ENCODE data around the gene ZDHHC22.

The ZDHHC22 gene

DNA sequence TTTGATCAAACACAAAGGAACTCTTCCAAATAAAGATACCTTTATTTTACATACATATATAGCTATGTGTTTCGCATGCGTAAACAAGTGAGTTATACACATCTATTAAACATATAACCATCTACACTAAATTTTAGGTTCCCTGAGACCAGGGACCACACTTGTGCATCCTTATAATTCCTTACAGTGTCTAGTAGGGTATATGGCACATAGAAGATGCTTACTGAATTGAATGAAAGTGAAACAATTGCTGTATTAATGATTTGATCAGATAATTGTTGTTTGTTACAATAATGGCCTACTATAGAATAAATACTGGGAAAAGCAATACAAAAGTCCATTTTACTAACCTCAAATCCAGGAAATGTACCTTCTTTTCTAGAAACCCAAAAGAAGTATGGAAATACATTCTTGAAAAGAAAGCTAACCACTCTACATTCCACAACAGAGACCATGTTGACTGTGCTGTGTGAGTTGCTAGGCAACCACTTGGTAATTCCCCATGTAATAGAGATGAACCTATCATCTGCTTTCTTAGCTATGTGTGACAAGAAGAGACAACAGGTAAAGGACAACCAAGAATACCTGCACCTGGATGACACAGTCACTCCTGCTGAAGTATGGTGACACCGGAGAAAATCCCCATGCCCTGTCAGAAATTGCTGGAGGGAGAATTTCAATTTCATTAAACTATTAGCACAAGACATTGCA lies 55.4 kb downstream of the ZDHHC22 start:
- no peaks in the 10 kb centered on the region for H3K4me1 ChIP-seq (ENCODE audit: insufficient read depth, low read length)
- H3K4me3 ChIP-seq (ENCODE audit: low read depth in 1 of 2, low read length in 2 of 2) = no peak overlapping the region
- no peak overlapping the region for H3K27ac ChIP-seq (ENCODE audit: low read depth, low read length)
- H3K36me3 ChIP-seq (ENCODE audit: insufficient read depth, low read length) = no peaks in the 10 kb centered on the region
- no peaks in the 10 kb centered on the region for H3K27me3 ChIP-seq (ENCODE audit: control insufficient read depth in 1 of 2, insufficient read depth in 2 of 2, low read length in 2 of 2)
- H3K9ac ChIP-seq (ENCODE audit: low read length) = no peak overlapping the region
- H3K9me3 ChIP-seq (ENCODE audit: low read length) = peaks cover 5% of the 10 kb centered on the region

GRCh38 chr14:77085538-77085937 lies 56.1 kb downstream of the ZDHHC22 start:
- no peak overlapping the region for H3K4me3 ChIP-seq (ENCODE audit: low read depth in 1 of 2, low read length in 2 of 2)
- no peaks in the 10 kb centered on the region for H3K27me3 ChIP-seq (ENCODE audit: control insufficient read depth in 1 of 2, insufficient read depth in 2 of 2, low read length in 2 of 2)
- no peak overlapping the region for H3K9ac ChIP-seq (ENCODE audit: low read length)
- H3K36me3 ChIP-seq (ENCODE audit: insufficient read depth, low read length) = no peaks in the 10 kb centered on the region
- no peaks in the 10 kb centered on the region for H3K9me3 ChIP-seq (ENCODE audit: low read length)
- no peaks in the 10 kb centered on the region for H3K4me1 ChIP-seq (ENCODE audit: insufficient read depth, low read length)
- no peak overlapping the region for H3K27ac ChIP-seq (ENCODE audit: low read depth, low read length)

GRCh38 chr14:77084985-77085384 lies 56.6 kb downstream of the ZDHHC22 start:
- no peaks in the 10 kb centered on the region for H3K4me1 ChIP-seq (ENCODE audit: insufficient read depth, low read length)
- no peaks in the 10 kb centered on the region for H3K9me3 ChIP-seq (ENCODE audit: low read length)
- no peak overlapping the region for H3K27ac ChIP-seq (ENCODE audit: low read depth, low read length)
- no peak overlapping the region for H3K4me3 ChIP-seq (ENCODE audit: low read depth in 1 of 2, low read length in 2 of 2)
- no peak overlapping the region for H3K9ac ChIP-seq (ENCODE audit: low read length)
- no peaks in the 10 kb centered on the region for H3K27me3 ChIP-seq (ENCODE audit: control insufficient read depth in 1 of 2, insufficient read depth in 2 of 2, low read length in 2 of 2)
- no peaks in the 10 kb centered on the region for H3K36me3 ChIP-seq (ENCODE audit: insufficient read depth, low read length)

GRCh38 chr14:77083082-77083481 lies 58.5 kb downstream of the ZDHHC22 start:
- Histone ChIP-seq H3K36me3 (ENCODE audit: insufficient read depth, low read length) (no peaks in the 10 kb centered on the region), H3K4me1 (ENCODE audit: insufficient read depth, low read length) (no peaks in the 10 kb centered on the region), H3K27me3 (ENCODE audit: control insufficient read depth in 1 of 2, insufficient read depth in 2 of 2, low read length in 2 of 2) (no peaks in the 10 kb centered on the region), H3K9ac (ENCODE audit: low read length) (no peak overlapping the region), H3K9me3 (ENCODE audit: low read length) (no peaks in the 10 kb centered on the region), H3K4me3 (ENCODE audit: low read depth in 1 of 2, low read length in 2 of 2) (no peak overlapping the region), H3K27ac (ENCODE audit: low read depth, low read length) (no peak overlapping the region)

- no peak overlapping the region for H3K4me3 ChIP-seq (ENCODE audit: low read depth in 1 of 2, low read length in 2 of 2)
- H3K27ac ChIP-seq (ENCODE audit: low read depth, low read length) = no peak overlapping the region
- H3K36me3 ChIP-seq (ENCODE audit: insufficient read depth, low read length) = no peaks in the 10 kb centered on the region
- H3K9ac ChIP-seq (ENCODE audit: low read length) = no peak overlapping the region
- H3K27me3 ChIP-seq (ENCODE audit: control insufficient read depth in 1 of 2, insufficient read depth in 2 of 2, low read length in 2 of 2) = no peaks in the 10 kb centered on the region
- H3K4me1 ChIP-seq (ENCODE audit: insufficient read depth, low read length) = no peaks in the 10 kb centered on the region
- H3K9me3 ChIP-seq (ENCODE audit: low read length) = no peaks in the 10 kb centered on the region
Observed at GRCh38 chr14:77082356-77082755, 59.2 kb downstream of the ZDHHC22 start.
